Measurements from ENCODE around the gene SECISBP2L.

Gene SECISBP2L

GRCh38 chr15:49083401-49084284 is 37.4 kb upstream of the SECISBP2L start:
- no peak for TF ChIP-seq CTCF (IDR thresholded peaks at IDR 0.05)

GRCh38 chr15:49082960-49083359 is 36.7 kb upstream of the SECISBP2L start:
- no peak for TF ChIP-seq CTCF (IDR thresholded peaks at IDR 0.05)

DNA sequence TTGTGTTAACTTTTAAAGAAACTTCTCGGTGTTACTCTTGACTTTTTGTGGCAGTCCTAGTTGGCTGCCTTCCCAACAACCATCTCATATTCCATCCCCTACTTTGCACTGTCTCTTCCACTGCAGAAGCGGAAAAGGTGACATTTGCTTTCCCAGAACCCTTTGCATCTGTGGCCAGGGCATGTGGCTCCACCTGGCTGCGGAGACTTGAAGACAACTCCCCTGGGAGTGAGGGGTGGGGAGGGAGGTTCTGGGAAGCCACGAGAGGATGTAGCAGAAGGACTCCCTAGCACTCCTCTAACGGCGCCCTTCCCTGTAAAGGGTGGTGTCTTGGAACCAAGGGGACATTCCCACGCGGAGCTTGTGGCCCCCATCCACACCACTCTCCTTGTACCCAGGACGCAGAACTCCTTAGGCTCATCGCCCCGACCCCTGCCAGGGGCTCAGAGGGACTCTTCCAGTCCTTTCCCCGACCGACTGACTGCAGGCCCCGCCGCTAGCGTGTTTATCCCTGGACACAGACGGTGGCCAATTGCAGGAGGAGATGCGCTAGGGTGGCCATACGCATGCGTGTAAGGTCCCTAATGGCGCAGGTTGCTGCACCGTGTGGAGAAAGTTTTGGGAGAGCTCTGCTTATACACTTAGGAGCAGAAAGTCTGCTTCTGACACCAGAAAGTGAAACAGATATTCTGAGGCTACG is 33.2 kb upstream of the SECISBP2L start:
- TF ChIP-seq CTCF (IDR thresholded peaks at IDR 0.05): no peak

DNA sequence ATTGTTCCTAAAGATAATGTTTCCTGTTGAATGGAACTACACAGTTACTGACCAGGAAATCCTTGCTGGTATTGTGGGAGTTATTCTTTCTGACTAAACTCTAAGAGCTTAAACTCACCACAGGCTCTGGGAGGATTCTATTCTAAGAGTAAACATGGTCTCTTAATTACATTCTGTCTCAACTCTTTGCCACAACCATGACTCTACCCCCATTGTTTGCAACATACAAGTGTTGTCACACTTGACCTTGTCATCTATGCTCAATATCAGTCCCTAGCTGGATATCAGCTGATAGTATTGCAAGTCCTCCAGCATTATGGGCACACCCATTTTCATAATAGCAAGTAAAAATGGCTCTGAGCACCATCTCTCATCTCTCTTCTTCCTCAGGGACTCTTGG is 29.6 kb upstream of the SECISBP2L start:
- TF ChIP-seq CTCF (IDR thresholded peaks at IDR 0.05): no peak

GRCh38 chr15:49066372-49066771 is 20.1 kb upstream of the SECISBP2L start:
- TF ChIP-seq CTCF (IDR thresholded peaks at IDR 0.05): no peak

GRCh38 chr15:49064884-49065283 is 18.6 kb upstream of the SECISBP2L start:
- TF ChIP-seq CTCF (IDR thresholded peaks at IDR 0.05): no peak

DNA sequence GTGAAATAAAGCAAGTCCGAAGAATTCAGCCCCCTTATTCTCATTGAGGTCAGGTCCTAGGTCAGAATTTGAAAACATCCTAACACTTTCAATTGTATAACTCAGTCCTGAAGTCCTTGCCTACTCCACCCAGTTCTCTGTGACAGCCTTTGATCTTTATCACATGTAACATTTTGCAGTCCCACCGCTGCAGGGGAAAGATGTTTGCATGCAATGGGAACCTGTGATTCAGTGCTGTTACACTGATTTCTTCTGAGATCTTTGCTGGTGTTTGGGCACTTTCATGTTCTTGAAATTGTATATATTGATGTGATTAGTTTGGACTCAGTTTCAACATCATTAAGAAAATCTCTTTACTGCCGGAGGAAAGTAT is 18.0 kb upstream of the SECISBP2L start:
- TF ChIP-seq CTCF (IDR thresholded peaks at IDR 0.05): no peak
